ENCODE measurements around the gene NHSL1. TPM values are rescaled to one million over a fixed set of nuclear protein-coding genes. Genes with fewer than 3 reads are reported as not detected.

Gene NHSL1
- total and polyA plus RNA-seq, 11 donors = 13.9 to 103 (median 46.1) TPM

DNA sequence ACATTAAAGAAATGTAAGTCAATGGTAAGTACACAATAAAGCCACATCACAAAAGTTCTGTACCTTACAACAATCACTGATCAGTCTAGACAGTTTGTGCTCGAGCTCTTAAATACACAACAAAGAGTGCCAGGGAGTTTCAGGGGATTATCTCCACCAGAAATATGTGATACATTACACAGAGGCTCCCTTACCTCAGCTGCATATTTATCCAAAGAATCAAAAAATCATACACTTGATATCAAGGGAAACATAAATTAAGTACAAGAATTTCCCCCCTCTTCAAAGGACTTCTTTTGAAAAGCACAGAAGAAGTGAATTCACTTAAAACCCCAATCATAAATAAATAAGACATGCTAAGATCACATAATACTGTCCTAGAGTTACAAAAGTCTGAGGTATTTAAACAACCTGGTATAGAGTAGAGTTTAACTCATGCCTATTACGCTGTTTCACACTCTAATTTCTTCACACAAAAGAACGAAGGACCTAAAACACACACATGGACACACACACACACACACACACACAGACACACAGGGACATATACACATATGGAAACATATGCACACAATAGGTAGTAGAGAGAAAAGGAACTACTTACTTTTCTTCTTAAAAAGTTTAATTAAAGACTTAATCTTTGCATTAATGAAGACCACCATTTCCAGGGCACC is 528 bp downstream of the NHSL1 start:
- peak overlapping the region in 1 of 12 donors; percentile 9 for H3K4me3 ChIP-seq
- peaks cover 0 to 40% (median 16%) of the 10 kb centered on the region in 12 donors for H3K4me1 ChIP-seq
- peak in 3 of 4 donors; percentile 38 to 54 (median 49) for ATAC-seq
- TF ChIP-seq, protein P1, sequence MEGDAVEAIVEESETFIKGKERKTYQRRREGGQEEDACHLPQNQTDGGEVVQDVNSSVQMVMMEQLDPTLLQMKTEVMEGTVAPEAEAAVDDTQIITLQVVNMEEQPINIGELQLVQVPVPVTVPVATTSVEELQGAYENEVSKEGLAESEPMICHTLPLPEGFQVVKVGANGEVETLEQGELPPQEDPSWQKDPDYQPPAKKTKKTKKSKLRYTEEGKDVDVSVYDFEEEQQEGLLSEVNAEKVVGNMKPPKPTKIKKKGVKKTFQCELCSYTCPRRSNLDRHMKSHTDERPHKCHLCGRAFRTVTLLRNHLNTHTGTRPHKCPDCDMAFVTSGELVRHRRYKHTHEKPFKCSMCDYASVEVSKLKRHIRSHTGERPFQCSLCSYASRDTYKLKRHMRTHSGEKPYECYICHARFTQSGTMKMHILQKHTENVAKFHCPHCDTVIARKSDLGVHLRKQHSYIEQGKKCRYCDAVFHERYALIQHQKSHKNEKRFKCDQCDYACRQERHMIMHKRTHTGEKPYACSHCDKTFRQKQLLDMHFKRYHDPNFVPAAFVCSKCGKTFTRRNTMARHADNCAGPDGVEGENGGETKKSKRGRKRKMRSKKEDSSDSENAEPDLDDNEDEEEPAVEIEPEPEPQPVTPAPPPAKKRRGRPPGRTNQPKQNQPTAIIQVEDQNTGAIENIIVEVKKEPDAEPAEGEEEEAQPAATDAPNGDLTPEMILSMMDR (IDR thresholded peaks at IDR 0.05) = no peak
- TF ChIP-seq POLR2A (IDR thresholded peaks at IDR 0.05) = no peak
- peaks cover 0 to 21% (median 6%) of the 10 kb centered on the region in 9 donors for H3K36me3 ChIP-seq
- DNase-seq = no peak
- 70 to 75% (median 73%) methylated on average over 3 of the region's 3 CpGs for WGBS, 4 donors
- intact Hi-C loops (cut with DNase I) = no loop called here
- H3K27ac ChIP-seq = no peak overlapping the region
- no peaks in the 10 kb centered on the region for H3K9me3 ChIP-seq
- no peaks in the 10 kb centered on the region for H3K27me3 ChIP-seq

DNA sequence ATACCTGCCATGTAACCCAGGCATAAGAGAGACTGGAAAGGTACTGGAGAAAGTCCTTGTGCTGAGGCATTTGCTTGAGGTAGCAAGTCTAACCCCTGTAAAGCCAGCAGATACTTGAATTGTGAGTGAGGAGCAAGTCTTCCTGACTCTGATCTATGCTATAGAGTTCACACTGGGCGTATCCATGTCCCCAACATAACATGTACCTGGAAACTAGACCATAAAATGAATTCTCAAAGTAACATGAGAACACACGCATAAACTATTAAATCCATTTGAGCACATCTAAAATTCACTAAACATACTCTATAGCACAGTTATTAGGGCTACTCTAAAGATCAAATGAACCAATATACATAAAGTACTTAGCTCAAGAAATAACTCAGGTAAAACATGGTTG is 2.0 kb downstream of the NHSL1 start:
- no peak for DNase-seq
- Histone ChIP-seq H3K4me3 (no peak overlapping the region), H3K4me1 (peaks cover 0 to 54% (median 27%) of the 10 kb centered on the region in 12 donors), H3K9me3 (no peaks in the 10 kb centered on the region), H3K27me3 (no peaks in the 10 kb centered on the region), H3K27ac (no peak overlapping the region), H3K36me3 (peaks cover 0 to 21% (median 6%) of the 10 kb centered on the region in 9 donors)
- no peak for TF ChIP-seq POLR2A (IDR thresholded peaks at IDR 0.05)
- 95 to 98% (median 97%) methylated on average over 2 of the region's 2 CpGs for whole genome bisulfite sequencing, 4 donors
- no peak for ATAC-seq
- intact Hi-C loops (cut with DNase I) = no loop called here

DNA sequence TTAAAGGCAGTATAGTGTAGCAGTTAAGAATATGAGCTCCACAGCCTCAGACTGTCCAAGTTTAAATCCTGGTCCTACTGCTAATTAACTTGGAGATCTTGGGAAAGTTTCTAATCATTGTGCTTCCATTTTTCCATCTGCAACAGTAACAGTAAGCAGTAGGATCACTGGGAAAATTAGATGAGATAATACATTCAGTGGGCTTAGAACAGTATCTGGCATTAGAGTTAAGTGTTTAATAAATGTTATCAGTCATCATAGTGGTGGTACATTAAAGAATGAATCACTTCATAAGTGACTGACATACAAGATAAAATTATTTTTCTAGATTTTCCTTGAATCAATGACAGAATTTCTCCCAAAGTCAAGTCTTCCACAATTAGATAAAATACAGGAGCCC is 5.0 kb downstream of the NHSL1 start:
- ATAC-seq = no peak
- peaks cover 0 to 58% (median 28%) of the 10 kb centered on the region in 12 donors for H3K4me1 ChIP-seq
- peak overlapping the region in 1 of 12 donors; percentile 30 for H3K27ac ChIP-seq
- peaks cover 0 to 21% (median 6%) of the 10 kb centered on the region in 9 donors for H3K36me3 ChIP-seq
- no peak for DNase-seq
- intact Hi-C loops (cut with DNase I) = no loop called here
- no peaks in the 10 kb centered on the region for H3K27me3 ChIP-seq
- no peak overlapping the region for H3K4me3 ChIP-seq
- H3K9me3 ChIP-seq = no peaks in the 10 kb centered on the region
- TF ChIP-seq POLR2A (IDR thresholded peaks at IDR 0.05) = no peak
- TF ChIP-seq, protein P1 (IDR thresholded peaks at IDR 0.05) = no peak

DNA sequence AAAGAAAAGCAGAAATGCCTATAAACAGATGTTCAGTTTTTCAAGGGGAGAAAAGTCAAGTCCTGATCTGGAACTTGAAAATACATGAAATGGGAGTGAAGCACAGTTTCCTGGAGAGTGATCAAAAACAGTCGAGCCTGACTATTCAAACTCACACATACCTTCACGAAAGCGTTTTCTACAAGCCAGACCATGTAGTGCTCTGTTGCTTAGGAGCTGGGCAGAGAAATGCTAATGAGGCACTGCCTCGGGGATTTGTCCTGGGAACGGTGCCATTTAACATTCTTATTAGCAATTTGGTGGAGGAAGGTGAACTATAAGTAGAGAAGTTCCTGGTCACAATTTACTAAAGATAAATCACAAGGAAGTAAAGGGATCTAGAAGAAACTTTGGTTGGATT is 5.9 kb downstream of the NHSL1 start:
- Histone ChIP-seq H3K27ac (peak overlapping the region in 4 of 12 donors; percentile 1 to 30 (median 4)), H3K4me1 (peaks cover 0 to 49% (median 21%) of the 10 kb centered on the region in 12 donors), H3K9me3 (no peaks in the 10 kb centered on the region), H3K4me3 (no peak overlapping the region), H3K36me3 (peaks cover 0 to 21% (median 6%) of the 10 kb centered on the region in 9 donors), H3K27me3 (no peaks in the 10 kb centered on the region)
- intact Hi-C loops (cut with DNase I) = loop anchor here in 1 of 10 donors (2.0 kb wide), 1 partner anchor 57 kb away; no protein-coding TSS in a partner anchor
- TF ChIP-seq, protein P1 (IDR thresholded peaks at IDR 0.05) = no peak
- TF ChIP-seq POLR2A (IDR thresholded peaks at IDR 0.05) = no peak
- 12 to 21% (median 19%) methylated on average over 5 of the region's 5 CpGs for WGBS, 4 donors
- ATAC-seq = peak; percentile 60 to 67 (median 66)
- DNase-seq = no peak
